Tibial nerve (tissue), 4 donors: ENCODE data around the gene AADAC.

ENCODE experiments used
- EP300 ChIP-seq, 2 donors: sonication (generic); formaldehyde crosslinking; IDR thresholded peaks; one replicate each; pipeline ENCODE4 v1.6.1; 2017; ENCODE audit warnings: antibody characterized with exemption in 2 of 2, mild to moderate bottlenecking in 1 of 2
- POLR2A ChIP-seq, 2 donors: fragments of 450-650 bp; IDR thresholded peaks; one replicate each; pipeline ENCODE4 v1.6.1; 2017; ENCODE audit warnings: antibody characterized with exemption in 2 of 2, mild to moderate bottlenecking in 2 of 2, moderate library complexity in 2 of 2
- TF ChIP-seq, protein P1 (sequence below), 5 experiments: fragments of 200-600 bp in 3 of 5; fragments of 450-650 bp in 2 of 5; sonication (generic) in 3 of 5; IDR thresholded peaks; one replicate each; pipeline ENCODE4 v1.5.1; 2016 to 2019; ENCODE audit warnings: antibody characterized with exemption in 5 of 5, mild to moderate bottlenecking in 3 of 5, moderate library complexity in 2 of 5

DNA sequence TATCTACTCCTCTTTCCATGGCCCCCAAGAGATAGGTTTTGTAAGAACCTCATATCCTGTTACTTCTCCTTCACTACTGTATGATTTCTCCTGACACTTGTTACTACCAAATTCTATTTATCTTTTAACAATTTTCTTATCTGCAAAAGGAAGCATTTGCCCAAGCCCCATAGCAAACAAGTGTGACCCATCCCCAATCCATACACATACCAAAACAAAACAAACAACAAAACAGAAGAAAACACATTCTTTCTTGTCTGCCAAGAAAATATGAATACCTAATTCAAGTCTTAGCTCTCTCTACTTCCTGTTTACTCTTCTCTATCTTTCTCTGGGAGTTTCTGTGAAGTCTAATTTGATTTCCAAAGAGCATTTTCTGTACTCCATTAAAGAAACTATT is 39.0 kb upstream of the AADAC start:
- TF ChIP-seq, protein P1, sequence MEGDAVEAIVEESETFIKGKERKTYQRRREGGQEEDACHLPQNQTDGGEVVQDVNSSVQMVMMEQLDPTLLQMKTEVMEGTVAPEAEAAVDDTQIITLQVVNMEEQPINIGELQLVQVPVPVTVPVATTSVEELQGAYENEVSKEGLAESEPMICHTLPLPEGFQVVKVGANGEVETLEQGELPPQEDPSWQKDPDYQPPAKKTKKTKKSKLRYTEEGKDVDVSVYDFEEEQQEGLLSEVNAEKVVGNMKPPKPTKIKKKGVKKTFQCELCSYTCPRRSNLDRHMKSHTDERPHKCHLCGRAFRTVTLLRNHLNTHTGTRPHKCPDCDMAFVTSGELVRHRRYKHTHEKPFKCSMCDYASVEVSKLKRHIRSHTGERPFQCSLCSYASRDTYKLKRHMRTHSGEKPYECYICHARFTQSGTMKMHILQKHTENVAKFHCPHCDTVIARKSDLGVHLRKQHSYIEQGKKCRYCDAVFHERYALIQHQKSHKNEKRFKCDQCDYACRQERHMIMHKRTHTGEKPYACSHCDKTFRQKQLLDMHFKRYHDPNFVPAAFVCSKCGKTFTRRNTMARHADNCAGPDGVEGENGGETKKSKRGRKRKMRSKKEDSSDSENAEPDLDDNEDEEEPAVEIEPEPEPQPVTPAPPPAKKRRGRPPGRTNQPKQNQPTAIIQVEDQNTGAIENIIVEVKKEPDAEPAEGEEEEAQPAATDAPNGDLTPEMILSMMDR (IDR thresholded peaks at IDR 0.05), result no peak
- no peak for TF ChIP-seq EP300 (IDR thresholded peaks at IDR 0.05)
- no peak for TF ChIP-seq POLR2A (IDR thresholded peaks at IDR 0.05)
